K562 (cell line): ENCODE data around the gene BHLHE40. TPM values are rescaled to one million over a fixed set of nuclear protein-coding genes. Genes with fewer than 3 reads are reported as not detected.

Source experiments
- ATAC-seq: fragments of 200-7000 bp; cut with Tn5 transposase; 3 replicates; pipeline ENCODE4 v1.9.1; 2020; ENCODE audit warnings: moderate library complexity
- BruUV-seq: library from RNA; stranded (reverse); fragments of 400-500 nt; replicated peaks from 2 replicates; lab custom pipeline; 2021; lab: Mats Ljungman, UMichigan
- CTCF ChIA-PET: fragments of 300-600 bp; formaldehyde crosslinking; extraction: SDS; loops from one replicate; lab custom pipeline; 2021; ENCODE audit warnings: low intra/inter-chr PET ratio; lab: Yijun Ruan, JAX
- POLR2A ChIA-PET: fragments of 300-600, 350-650 bp; sonication (Branson Sonifier 250); formaldehyde crosslinking; extraction: SDS; loops from one replicate; lab custom pipeline; 2021; ENCODE audit warnings: antibody characterized with exemption, inconsistent platforms; lab: Yijun Ruan, JAX
- DNase-seq, 4 experiments: peaks; one replicate each; pipeline versions ENCODE4 v3.0.0 to v3.0.0-alpha.2; 2011 to 2018; ENCODE audit warnings: low spot score in 3 of 4, mixed read lengths in 3 of 4; ENCODE audit errors: extremely low read depth in 1 of 4
- FAIRE-seq: peaks from 2 replicates; lab custom pipeline; 2011; peaks lifted over from hg19 to GRCh38; lab: Jason Lieb, UNC
- H2AFZ ChIP-seq: 2 replicates; pipeline ENCODE4 v1.6.0; 2011; ENCODE audit warnings: low read depth, low read length, control low read depth, inconsistent platforms
- H3K27ac ChIP-seq: fragments of 200-600 bp; 3 replicates; pipeline ENCODE4 v1.8.0; 2011; ENCODE audit warnings: low read depth, mild to moderate bottlenecking, control low read depth, inconsistent platforms, low read length, moderate library complexity, mixed read lengths; ENCODE audit errors: extremely low read depth
- H3K27me3 ChIP-seq, 2 experiments: fragments of 300-600 bp in 1 of 2; 2 replicates in 1 of 2; 3 replicates in 1 of 2; pipeline versions ENCODE4 v1.6.0 to v1.8.0; 2011; ENCODE audit warnings: inconsistent platforms in 2 of 2, low read length in 2 of 2, mild to moderate bottlenecking in 1 of 2, mixed read lengths in 1 of 2, moderate library complexity in 1 of 2; ENCODE audit not compliant: control insufficient read depth in 2 of 2, insufficient read depth in 2 of 2
- H3K36me3 ChIP-seq: fragments of 300-600 bp; 3 replicates; pipeline ENCODE4 v1.8.0; 2011; ENCODE audit warnings: mild to moderate bottlenecking, low read length, inconsistent platforms; ENCODE audit not compliant: control insufficient read depth, insufficient read depth
- H3K4me1 ChIP-seq, 2 experiments: fragments of 200-600 bp in 1 of 2; replicated peaks in 1 of 2; 2 replicates in 1 of 2; 3 replicates in 1 of 2; pipeline versions ENCODE4 v1.5.1 to v1.8.0; 2011; ENCODE audit warnings: inconsistent platforms in 2 of 2, low read length in 2 of 2, mild to moderate bottlenecking in 1 of 2, mixed read lengths in 1 of 2, moderate library complexity in 1 of 2; ENCODE audit not compliant: control insufficient read depth in 2 of 2, insufficient read depth in 2 of 2
- H3K4me2 ChIP-seq: 2 replicates; pipeline ENCODE4 v1.6.1; 2011; ENCODE audit warnings: low read length, control low read depth, inconsistent platforms, mixed read lengths; ENCODE audit not compliant: insufficient read depth
- H3K4me3 ChIP-seq: fragments of 200-600 bp; sonication (generic), shearing (Covaris generic); 2 replicates; pipeline ENCODE4 v1.5.1; 2016; ENCODE audit warnings: control low read depth, inconsistent platforms
- H3K79me2 ChIP-seq: fragments of 200-600 bp; 3 replicates; pipeline ENCODE4 v1.8.0; 2011; ENCODE audit warnings: low read length, inconsistent platforms; ENCODE audit not compliant: control insufficient read depth, insufficient read depth
- H3K9ac ChIP-seq, 2 experiments: 2 replicates each; pipeline versions ENCODE4 v1.6.0 to v1.6.1; 2011; ENCODE audit warnings: low read depth in 2 of 2, low read length in 2 of 2, control low read depth in 1 of 2, inconsistent platforms in 1 of 2, mild to moderate bottlenecking in 1 of 2, mixed read lengths in 1 of 2; ENCODE audit not compliant: insufficient read depth in 1 of 2
- H3K9me1 ChIP-seq: one replicate; pipeline ENCODE4 v1.6.0; 2011; ENCODE audit warnings: inconsistent platforms, mild to moderate bottlenecking, low read length, moderate library complexity; ENCODE audit not compliant: control insufficient read depth, insufficient read depth
- H3K9me3 ChIP-seq: replicated peaks from 2 replicates; pipeline ENCODE4 v1.5.1; 2011; ENCODE audit warnings: low read depth, low read length, inconsistent platforms; ENCODE audit not compliant: control insufficient read depth, insufficient read depth
- H4K20me1 ChIP-seq: replicated peaks from 2 replicates; pipeline ENCODE4 v1.6.1; 2011; ENCODE audit warnings: low read length, inconsistent platforms, mixed read lengths; ENCODE audit not compliant: control insufficient read depth, insufficient read depth
- ARNT ChIP-seq, 2 experiments: fragments of 450-650 bp; IDR thresholded peaks; 2 replicates each; pipeline ENCODE4 v1.6.1; 2016; ENCODE audit warnings: mild to moderate bottlenecking in 1 of 2
- CREM ChIP-seq: IDR thresholded peaks from 2 replicates; pipeline ENCODE4 v1.6.1; 2014; ENCODE audit warnings: antibody characterized with exemption, low read depth
- GATA2 ChIP-seq: sonication (generic); formaldehyde crosslinking; IDR thresholded peaks from 2 replicates; pipeline ENCODE4 v1.4.0; 2020; ENCODE audit warnings: mild to moderate bottlenecking, missing genetic modification reagents
- KDM1A ChIP-seq, 2 experiments: fragments of 450-650 bp; IDR thresholded peaks; 2 replicates each; pipeline ENCODE4 v1.6.1; 2016; ENCODE audit warnings: mild to moderate bottlenecking in 2 of 2
- KDM5B ChIP-seq: fragments of 200-600 bp; sonication (generic); IDR thresholded peaks from 2 replicates; pipeline ENCODE4 v1.6.1; 2012; ENCODE audit warnings: low read depth, mild to moderate bottlenecking, moderate library complexity, low read length, control low read depth, inconsistent platforms; ENCODE audit not compliant: insufficient replicate concordance
- MTA1 ChIP-seq: fragments of 450-650 bp; IDR thresholded peaks from 2 replicates; pipeline ENCODE4 v1.6.1; 2017; ENCODE audit warnings: borderline replicate concordance
- NFE2L1 ChIP-seq: fragments of 450-650 bp; IDR thresholded peaks from 2 replicates; pipeline ENCODE4 v1.6.1; 2016; ENCODE audit warnings: missing genetic modification characterization, low read depth, mild to moderate bottlenecking, missing compliant biosample characterization, moderate library complexity, borderline replicate concordance
- NFIC ChIP-seq: fragments of 450-650 bp; IDR thresholded peaks from 2 replicates; pipeline ENCODE4 v1.6.1; 2017; ENCODE audit warnings: mild to moderate bottlenecking, inconsistent platforms
- NFYB ChIP-seq: IDR thresholded peaks from 2 replicates; pipeline ENCODE4 v1.6.1; 2011; ENCODE audit warnings: mild to moderate bottlenecking, moderate library complexity; ENCODE audit not compliant: insufficient read length; ENCODE audit errors: extremely low read depth
- RB1 ChIP-seq: fragments of 450-650 bp; IDR thresholded peaks from 2 replicates; pipeline ENCODE4 v1.6.1; 2017; ENCODE audit warnings: low read depth, mild to moderate bottlenecking
- ZNF165 ChIP-seq: fragments of 250-450 bp; sonication (Bioruptor Pico); IDR thresholded peaks from 2 replicates; pipeline ENCODE4 v1.4.0; 2020; ENCODE audit warnings: borderline replicate concordance
- ZNF347 ChIP-seq: fragments of 450-650 bp; formaldehyde crosslinking; IDR thresholded peaks from 2 replicates; pipeline ENCODE4 v1.4.0; 2020; ENCODE audit warnings: low read depth, mild to moderate bottlenecking, moderate library complexity
- WGBS: fragments of 100-300 bp; shearing (Covaris generic); methylation state at CpG from one replicate; pipeline ENCODE4 v1.1.6; 2016; ENCODE audit warnings: low coverage, mixed read lengths; ENCODE audit not compliant: insufficient coverage; ENCODE audit errors: missing lambda C conversion rate; 5-methylcytosine and 5-hydroxymethylcytosine counted together
- in situ Hi-C: fragments of 300-500 bp; cut with MboI; formaldehyde crosslinking; loops from 4 replicates; pipeline ENCODE4 v1.15.0; 2018; ENCODE audit warnings: inconsistent platforms, mixed read lengths
- intact Hi-C: fragments of 100-400 bp; cut with micrococcal nuclease; formaldehyde crosslinking; loops from 2 replicates; pipeline ENCODE4 v1.14.2; 2022
- polyA plus RNA-seq, 8 experiments: library from polyadenylated mRNA; depleted of rRNA in 4 of 8; stranded (reverse) in 5 of 8; unstranded in 3 of 8; fragments of >200 nt; fragmentation: Nextera tagmentation in 2 of 8; fragmentation: Illumina TruSeq in 1 of 8; extraction: Ambion mirVana in 2 of 8; extraction: Trizol in 1 of 8; gene quantifications; 2 replicates each; pipeline versions ENCODE4 v1.2.1 to v1.2.3, GENCODE V29; 2011 to 2014; ENCODE audit warnings: inconsistent platforms in 1 of 8, missing spikeins in 1 of 8
- total RNA-seq, 7 experiments: library from RNA; depleted of rRNA in 6 of 7; stranded (reverse); fragments of >200 nt in 6 of 7; fragmentation: Illumina TruSeq in 2 of 7; extraction: Trizol in 2 of 7; gene quantifications; 2 replicates each; pipeline versions ENCODE4 v1.2.1 to v1.2.3, GENCODE V29; 2011 to 2021; ENCODE audit warnings: low replicate concordance in 1 of 7
- TF ChIP-seq, protein P1 (sequence below): sonication (generic); formaldehyde crosslinking; IDR thresholded peaks from 2 replicates; pipeline ENCODE4 v1.9.0; 2022; ENCODE audit warnings: mild to moderate bottlenecking, missing genetic modification reagents
- TF ChIP-seq, protein P2 (sequence below): sonication (generic); formaldehyde crosslinking; IDR thresholded peaks from 2 replicates; pipeline ENCODE4 v1.8.1; 2023; ENCODE audit warnings: mild to moderate bottlenecking, missing genetic modification reagents
- TF ChIP-seq, protein P3 (sequence below), 2 experiments: fragments of 450-650 bp; IDR thresholded peaks; 2 replicates each; pipeline ENCODE4 v1.6.1; 2016
- TF ChIP-seq, protein P4 (sequence below): sonication (generic); formaldehyde crosslinking; IDR thresholded peaks from 2 replicates; pipeline ENCODE4 v1.8.0; 2023; ENCODE audit warnings: mild to moderate bottlenecking, missing genetic modification reagents

BHLHE40 gene
- total and polyA plus RNA-seq, 9 of the 15 experiments (the other 6 are each of a cell fraction or from before 2014, with no cell fraction given), result 12.0 to 83.9 (median 31.4) TPM

DNA sequence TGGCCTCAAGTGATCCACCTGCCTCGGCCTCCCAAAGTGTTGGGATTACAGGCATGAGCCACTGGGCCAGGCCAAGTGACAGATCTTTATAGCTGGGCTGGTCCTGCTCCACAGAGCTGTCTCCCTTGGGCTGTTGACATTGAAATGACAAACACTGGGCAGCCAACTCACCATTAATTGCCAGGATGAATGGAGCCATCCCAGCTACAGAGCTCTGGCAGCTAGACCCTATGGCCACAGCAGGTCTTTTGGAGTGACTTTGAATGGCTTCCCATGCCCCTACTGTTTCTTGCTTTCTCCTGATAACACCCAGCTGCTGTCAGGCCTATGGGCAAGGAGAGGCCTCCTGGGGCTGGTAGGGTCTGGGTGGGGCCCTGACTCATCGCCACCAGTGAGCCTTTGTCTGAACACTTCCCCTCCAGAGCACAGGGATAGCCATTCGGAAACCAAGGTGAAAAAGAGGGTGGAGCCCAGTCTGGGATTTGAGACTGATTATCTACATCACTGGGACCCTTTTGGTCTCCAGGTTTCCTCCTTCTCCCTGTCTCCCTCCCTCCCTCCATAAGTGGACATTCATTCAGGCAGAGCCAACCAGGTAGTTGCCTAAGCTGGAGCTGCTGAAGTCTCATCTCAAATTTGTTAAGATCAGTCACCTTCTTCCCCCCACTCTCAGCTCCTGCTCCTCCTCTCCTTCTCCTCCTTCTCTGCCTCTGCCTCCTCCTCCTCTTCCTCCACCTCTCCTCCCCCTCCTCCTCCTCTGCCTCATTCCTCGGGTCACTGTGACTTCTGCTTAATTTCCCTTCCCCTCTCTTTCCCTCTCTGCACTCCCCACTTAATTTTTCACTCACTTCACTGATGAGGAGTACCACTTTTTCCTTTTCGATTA lies 34.0 kb downstream of the BHLHE40 start:
- Histone ChIP-seq H3K9ac (peak overlapping the region; percentile 23 to 32; a peak in 2 of 4 replicates), H3K79me2 (no peaks in the 10 kb centered on the region), H3K27ac (peak overlapping the region; percentile 66), H4K20me1 (no peaks in the 10 kb centered on the region), H3K4me2 (peak overlapping the region; percentile 57), H2AFZ (peak overlapping the region; percentile 5; the same call in 1 of the 2 replicates), H3K4me3 (no peak overlapping the region), H3K4me1 (peaks cover 69 to 79% of the 10 kb centered on the region in 2 experiments), H3K36me3 (no peaks in the 10 kb centered on the region), H3K9me3 (no peaks in the 10 kb centered on the region), H3K27me3 (no peaks in the 10 kb centered on the region), H3K9me1 (no peaks in the 10 kb centered on the region)
- DNase-seq, result peak; percentile 91 to 93 (median 92)
- peak; percentile 88 for FAIRE-seq
- 20% methylated on average over 5 of the region's 5 CpGs for WGBS
- intact Hi-C loops, result no loop called here
- peak; percentile 68 for ATAC-seq
- BruUV-seq, result no TSS peak
- in situ Hi-C loops, result no loop called here
- ChIA-PET POLR2A (interaction anchor here (0.6 to 3.2 kb wide), 8 partner anchors 9 to 32 kb away, joined by 3 to 20 read pairs (median 5); no protein-coding TSS in a partner anchor), CTCF (no interaction called here)
- no peak for TF ChIP-seq NFYB
- TF ChIP-seq, protein P1, sequence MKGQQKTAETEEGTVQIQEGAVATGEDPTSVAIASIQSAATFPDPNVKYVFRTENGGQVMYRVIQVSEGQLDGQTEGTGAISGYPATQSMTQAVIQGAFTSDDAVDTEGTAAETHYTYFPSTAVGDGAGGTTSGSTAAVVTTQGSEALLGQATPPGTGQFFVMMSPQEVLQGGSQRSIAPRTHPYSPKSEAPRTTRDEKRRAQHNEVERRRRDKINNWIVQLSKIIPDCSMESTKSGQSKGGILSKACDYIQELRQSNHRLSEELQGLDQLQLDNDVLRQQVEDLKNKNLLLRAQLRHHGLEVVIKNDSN (CRISPR knock-in tag), result peak; percentile 28; the same call in 1 of the 2 replicates
- TF ChIP-seq ZNF347 (CRISPR knock-in tag), result no peak
- peak; percentile 40 for TF ChIP-seq GATA2 (CRISPR knock-in tag)
- TF ChIP-seq, protein P2, sequence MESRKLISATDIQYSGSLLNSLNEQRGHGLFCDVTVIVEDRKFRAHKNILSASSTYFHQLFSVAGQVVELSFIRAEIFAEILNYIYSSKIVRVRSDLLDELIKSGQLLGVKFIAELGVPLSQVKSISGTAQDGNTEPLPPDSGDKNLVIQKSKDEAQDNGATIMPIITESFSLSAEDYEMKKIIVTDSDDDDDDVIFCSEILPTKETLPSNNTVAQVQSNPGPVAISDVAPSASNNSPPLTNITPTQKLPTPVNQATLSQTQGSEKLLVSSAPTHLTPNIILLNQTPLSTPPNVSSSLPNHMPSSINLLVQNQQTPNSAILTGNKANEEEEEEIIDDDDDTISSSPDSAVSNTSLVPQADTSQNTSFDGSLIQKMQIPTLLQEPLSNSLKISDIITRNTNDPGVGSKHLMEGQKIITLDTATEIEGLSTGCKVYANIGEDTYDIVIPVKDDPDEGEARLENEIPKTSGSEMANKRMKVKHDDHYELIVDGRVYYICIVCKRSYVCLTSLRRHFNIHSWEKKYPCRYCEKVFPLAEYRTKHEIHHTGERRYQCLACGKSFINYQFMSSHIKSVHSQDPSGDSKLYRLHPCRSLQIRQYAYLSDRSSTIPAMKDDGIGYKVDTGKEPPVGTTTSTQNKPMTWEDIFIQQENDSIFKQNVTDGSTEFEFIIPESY (CRISPR knock-in tag), result no peak
- TF ChIP-seq, protein P3, sequence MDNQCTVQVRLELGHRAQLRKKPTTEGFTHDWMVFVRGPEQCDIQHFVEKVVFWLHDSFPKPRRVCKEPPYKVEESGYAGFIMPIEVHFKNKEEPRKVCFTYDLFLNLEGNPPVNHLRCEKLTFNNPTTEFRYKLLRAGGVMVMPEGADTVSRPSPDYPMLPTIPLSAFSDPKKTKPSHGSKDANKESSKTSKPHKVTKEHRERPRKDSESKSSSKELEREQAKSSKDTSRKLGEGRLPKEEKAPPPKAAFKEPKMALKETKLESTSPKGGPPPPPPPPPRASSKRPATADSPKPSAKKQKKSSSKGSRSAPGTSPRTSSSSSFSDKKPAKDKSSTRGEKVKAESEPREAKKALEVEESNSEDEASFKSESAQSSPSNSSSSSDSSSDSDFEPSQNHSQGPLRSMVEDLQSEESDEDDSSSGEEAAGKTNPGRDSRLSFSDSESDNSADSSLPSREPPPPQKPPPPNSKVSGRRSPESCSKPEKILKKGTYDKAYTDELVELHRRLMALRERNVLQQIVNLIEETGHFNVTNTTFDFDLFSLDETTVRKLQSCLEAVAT (IDR thresholded peaks at IDR 0.05), result peak; percentile 48 to 79; a peak in 2 of 4 replicates
- TF ChIP-seq KDM5B, result no peak
- TF ChIP-seq, protein P4, sequence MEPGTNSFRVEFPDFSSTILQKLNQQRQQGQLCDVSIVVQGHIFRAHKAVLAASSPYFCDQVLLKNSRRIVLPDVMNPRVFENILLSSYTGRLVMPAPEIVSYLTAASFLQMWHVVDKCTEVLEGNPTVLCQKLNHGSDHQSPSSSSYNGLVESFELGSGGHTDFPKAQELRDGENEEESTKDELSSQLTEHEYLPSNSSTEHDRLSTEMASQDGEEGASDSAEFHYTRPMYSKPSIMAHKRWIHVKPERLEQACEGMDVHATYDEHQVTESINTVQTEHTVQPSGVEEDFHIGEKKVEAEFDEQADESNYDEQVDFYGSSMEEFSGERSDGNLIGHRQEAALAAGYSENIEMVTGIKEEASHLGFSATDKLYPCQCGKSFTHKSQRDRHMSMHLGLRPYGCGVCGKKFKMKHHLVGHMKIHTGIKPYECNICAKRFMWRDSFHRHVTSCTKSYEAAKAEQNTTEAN (CRISPR knock-in tag), result no peak
- no peak for TF ChIP-seq KDM1A (IDR thresholded peaks at IDR 0.05)
- TF ChIP-seq MTA1, result peak; percentile 68
- TF ChIP-seq NFE2L1 (tag), result no peak
- peak in 1 of 2 experiments; percentile 70; a peak in 2 of 4 replicates for TF ChIP-seq ARNT (IDR thresholded peaks at IDR 0.05)
- peak; percentile 39; the same call in 1 of the 2 replicates for TF ChIP-seq CREM
- TF ChIP-seq NFIC, result peak; percentile 48
- no peak for TF ChIP-seq ZNF165 (CRISPR knock-in tag)
- TF ChIP-seq RB1, result no peak
